ENCODE results near the gene PRKN.

Gene PRKN

GRCh38 chr6:161796681-161797080 lies 930.9 kb downstream of the PRKN start:
- no peaks in the 10 kb centered on the region for H3F3A ChIP-seq (ENCODE audit: insufficient read depth, low read length)
- H2AFZ ChIP-seq (ENCODE audit: low read length): no peak overlapping the region
- no peaks in the 10 kb centered on the region for H3K79me2 ChIP-seq (ENCODE audit: low read length)
- no peaks in the 10 kb centered on the region for H3K36me3 ChIP-seq (replicated peaks; ENCODE audit: insufficient read depth, low read length)
- DNase-seq: no peak
- no peak overlapping the region for H3K27ac ChIP-seq (ENCODE audit: low read length)
- TF ChIP-seq EZH2phosphoT487 (IDR thresholded peaks at IDR 0.05; ENCODE audit: low read length) (no peak), EZH2 (optimal IDR thresholded peaks at IDR 0.05; ENCODE audit: low read depth, low read length) (no peak), CTCF (IDR thresholded peaks at IDR 0.05; ENCODE audit: low read length) (no peak)
- no peaks in the 10 kb centered on the region for H3K27me3 ChIP-seq (replicated peaks; ENCODE audit: insufficient read depth, low read length)
- H3K9ac ChIP-seq (ENCODE audit: low read length): no peak overlapping the region
- no peaks in the 10 kb centered on the region for H4K20me1 ChIP-seq (ENCODE audit: insufficient read depth, low read length)
- H3K9me2 ChIP-seq (replicated peaks; ENCODE audit: insufficient read depth, low read length): no peaks in the 10 kb centered on the region
- no peaks in the 10 kb centered on the region for H3K9me3 ChIP-seq (replicated peaks; ENCODE audit: insufficient read depth, low read length)
- H3K4me3 ChIP-seq (ENCODE audit: low read length): no peak overlapping the region
- no peak overlapping the region for H3K4me2 ChIP-seq (ENCODE audit: low read depth, low read length)
- H3K4me1 ChIP-seq (ENCODE audit: low read length): no peaks in the 10 kb centered on the region

GRCh38 chr6:161792851-161793493 lies 934.6 kb downstream of the PRKN start:
- Histone ChIP-seq H3K9me3 (replicated peaks; ENCODE audit: insufficient read depth, low read length) (no peaks in the 10 kb centered on the region), H3K4me1 (ENCODE audit: low read length) (no peaks in the 10 kb centered on the region), H3K36me3 (replicated peaks; ENCODE audit: insufficient read depth, low read length) (no peaks in the 10 kb centered on the region), H3K4me2 (ENCODE audit: low read depth, low read length) (no peak overlapping the region), H3K27me3 (replicated peaks; ENCODE audit: insufficient read depth, low read length) (no peaks in the 10 kb centered on the region), H3K27ac (ENCODE audit: low read length) (no peak overlapping the region), H3K9ac (ENCODE audit: low read length) (no peak overlapping the region), H2AFZ (ENCODE audit: low read length) (no peak overlapping the region), H3K9me2 (replicated peaks; ENCODE audit: insufficient read depth, low read length) (no peaks in the 10 kb centered on the region), H4K20me1 (ENCODE audit: insufficient read depth, low read length) (no peaks in the 10 kb centered on the region), H3F3A (ENCODE audit: insufficient read depth, low read length) (no peaks in the 10 kb centered on the region), H3K79me2 (ENCODE audit: low read length) (no peaks in the 10 kb centered on the region), H3K4me3 (ENCODE audit: low read length) (no peak overlapping the region)
- TF ChIP-seq EZH2 (optimal IDR thresholded peaks at IDR 0.05; ENCODE audit: low read depth, low read length) (no peak), CTCF (IDR thresholded peaks at IDR 0.05; ENCODE audit: low read length) (no peak), EZH2phosphoT487 (IDR thresholded peaks at IDR 0.05; ENCODE audit: low read length) (no peak)
- no peak for DNase-seq

DNA sequence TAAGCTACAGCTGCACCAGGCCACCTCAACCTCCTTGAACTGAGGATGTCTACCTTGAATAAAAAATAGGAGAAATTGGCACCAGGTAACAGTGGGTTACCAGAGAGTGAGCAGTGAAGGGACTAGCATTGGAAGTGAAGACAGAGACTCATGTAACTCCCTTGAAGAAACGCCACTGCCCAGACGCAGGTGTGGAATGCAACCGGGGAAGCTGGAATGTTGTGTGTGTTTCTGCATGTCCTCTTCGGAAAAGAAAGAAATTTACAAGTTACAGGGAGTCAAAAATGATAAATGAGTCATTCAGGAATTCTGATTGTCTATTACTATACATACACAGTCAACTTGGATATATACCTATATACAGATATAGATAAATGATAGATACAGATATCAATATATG lies 939.0 kb downstream of the PRKN start:
- H3F3A ChIP-seq (ENCODE audit: insufficient read depth, low read length): no peaks in the 10 kb centered on the region
- TF ChIP-seq CTCF (IDR thresholded peaks at IDR 0.05; ENCODE audit: low read length) (no peak), EZH2 (optimal IDR thresholded peaks at IDR 0.05; ENCODE audit: low read depth, low read length) (no peak), EZH2phosphoT487 (IDR thresholded peaks at IDR 0.05; ENCODE audit: low read length) (no peak)
- no peak overlapping the region for H2AFZ ChIP-seq (ENCODE audit: low read length)
- H3K27ac ChIP-seq (ENCODE audit: low read length): no peak overlapping the region
- no peaks in the 10 kb centered on the region for H3K9me2 ChIP-seq (replicated peaks; ENCODE audit: insufficient read depth, low read length)
- H3K4me1 ChIP-seq (ENCODE audit: low read length): no peaks in the 10 kb centered on the region
- H3K79me2 ChIP-seq (ENCODE audit: low read length): no peaks in the 10 kb centered on the region
- no peak overlapping the region for H3K4me2 ChIP-seq (ENCODE audit: low read depth, low read length)
- H3K27me3 ChIP-seq (replicated peaks; ENCODE audit: insufficient read depth, low read length): no peaks in the 10 kb centered on the region
- no peak overlapping the region for H3K9ac ChIP-seq (ENCODE audit: low read length)
- H4K20me1 ChIP-seq (ENCODE audit: insufficient read depth, low read length): no peaks in the 10 kb centered on the region
- no peak overlapping the region for H3K4me3 ChIP-seq (ENCODE audit: low read length)
- H3K36me3 ChIP-seq (replicated peaks; ENCODE audit: insufficient read depth, low read length): no peaks in the 10 kb centered on the region
- no peak for DNase-seq
- H3K9me3 ChIP-seq (replicated peaks; ENCODE audit: insufficient read depth, low read length): no peaks in the 10 kb centered on the region
